Progenitor cell of endocrine pancreas (in vitro differentiated cells): Measurements from ENCODE around the gene F8. TPM values are rescaled to one million over a fixed set of nuclear protein-coding genes. Genes with fewer than 3 reads are reported as not detected.
"Not testable (repeated sequence)": the region's sequence is repeated elsewhere in the genome, so short reads cannot be mapped to it uniquely, and the experiment has no call there.

ENCODE experiments used
- DNase-seq: peaks from one replicate; pipeline ENCODE4 v3.0.0; 2021; ENCODE audit warnings: low spot score; ENCODE audit not compliant: unreplicated experiment
- H3K27ac Mint-ChIP-seq: 2 replicates; pipeline ENCODE4 v1.8.0; 2021; ENCODE audit warnings: mild to moderate bottlenecking, moderate library complexity, mixed read lengths
- H3K27me3 Mint-ChIP-seq: 2 replicates; pipeline ENCODE4 v1.8.0; 2021; ENCODE audit warnings: mixed read lengths
- H3K36me3 Mint-ChIP-seq: 2 replicates; pipeline ENCODE4 v1.8.0; 2022; ENCODE audit warnings: mixed read lengths; ENCODE audit not compliant: insufficient read depth
- H3K4me1 Mint-ChIP-seq: 2 replicates; pipeline ENCODE4 v1.8.0; 2021; ENCODE audit warnings: low read depth, mixed read lengths
- H3K4me3 Mint-ChIP-seq: 2 replicates; pipeline ENCODE4 v1.8.0; 2021; ENCODE audit warnings: low read depth, mild to moderate bottlenecking, moderate library complexity, mixed read lengths
- H3K9me3 Mint-ChIP-seq: 2 replicates; pipeline ENCODE4 v1.8.0; 2021; ENCODE audit warnings: low read depth, mixed read lengths
- CTCF ChIP-seq: fragments of 200-600 bp; sonication (generic); IDR thresholded peaks from one replicate; pipeline ENCODE4 v1.5.0; 2021; ENCODE audit warnings: antibody characterized with exemption, mild to moderate bottlenecking; ENCODE audit not compliant: unreplicated experiment
- total RNA-seq: library from RNA; stranded (reverse); gene quantifications from 2 replicates; pipeline ENCODE4 v1.2.1, GENCODE V29; 2021

F8 gene
- total RNA-seq, 1 donor from 2014 or later: 3.4 TPM

GRCh38 chrX:154885057-154885456, 137.5 kb downstream of the F8 start:
- H3K4me1 Mint-ChIP-seq, H3K4me3 Mint-ChIP-seq, H3K9me3 Mint-ChIP-seq, H3K27ac Mint-ChIP-seq, H3K36me3 Mint-ChIP-seq, DNase-seq, H3K27me3 Mint-ChIP-seq: not testable (repeated sequence)

- DNase-seq, H3K27ac Mint-ChIP-seq, H3K9me3 Mint-ChIP-seq, H3K4me3 Mint-ChIP-seq, H3K4me1 Mint-ChIP-seq, H3K27me3 Mint-ChIP-seq, H3K36me3 Mint-ChIP-seq: not testable (repeated sequence)
These were observed 138.5 kb downstream of the F8 start for GRCh38 chrX:154884069-154884468.

GRCh38 chrX:154873329-154873728, 149.2 kb downstream of the F8 start:
- no peak overlapping the region for H3K4me3 Mint-ChIP-seq
- no peak for DNase-seq
- H3K27me3 Mint-ChIP-seq: no peaks in the 10 kb centered on the region
- H3K4me1 Mint-ChIP-seq: no peaks in the 10 kb centered on the region
- H3K27ac Mint-ChIP-seq: no peak overlapping the region
- peaks cover 50% of the 10 kb centered on the region for H3K9me3 Mint-ChIP-seq
- no peaks in the 10 kb centered on the region for H3K36me3 Mint-ChIP-seq
- TF ChIP-seq CTCF: no peak

- H3K27ac Mint-ChIP-seq, H3K4me1 Mint-ChIP-seq, H3K36me3 Mint-ChIP-seq, H3K27me3 Mint-ChIP-seq, H3K4me3 Mint-ChIP-seq, DNase-seq: not testable (repeated sequence)
- H3K9me3 Mint-ChIP-seq: peaks cover 58% of the 10 kb centered on the region
These were observed 154.0 kb downstream of the F8 start for GRCh38 chrX:154868522-154868921.

- Mint-ChIP-seq H3K4me1 (no peaks in the 10 kb centered on the region), H3K4me3 (no peak overlapping the region), H3K36me3 (no peaks in the 10 kb centered on the region), H3K27me3 (no peaks in the 10 kb centered on the region), H3K27ac (no peak overlapping the region), H3K9me3 (peaks cover 18% of the 10 kb centered on the region)
- TF ChIP-seq CTCF: no peak
- no peak for DNase-seq
These were observed 167.3 kb downstream of the F8 start for GRCh38 chrX:154855256-154855655.

- no peak overlapping the region for H3K27ac Mint-ChIP-seq
- no peaks in the 10 kb centered on the region for H3K27me3 Mint-ChIP-seq
- no peaks in the 10 kb centered on the region for H3K4me1 Mint-ChIP-seq
- no peak overlapping the region for H3K4me3 Mint-ChIP-seq
- DNase-seq: no peak
- TF ChIP-seq CTCF: no peak
- peaks cover 25% of the 10 kb centered on the region for H3K9me3 Mint-ChIP-seq
- H3K36me3 Mint-ChIP-seq: peaks cover 2% of the 10 kb centered on the region
These were observed 171.4 kb downstream of the F8 start for GRCh38 chrX:154850957-154851611.

GRCh38 chrX:154840856-154841255, 181.7 kb downstream of the F8 start:
- no peaks in the 10 kb centered on the region for H3K36me3 Mint-ChIP-seq
- no peak overlapping the region for H3K4me3 Mint-ChIP-seq
- no peak overlapping the region for H3K27ac Mint-ChIP-seq
- DNase-seq: no peak
- peaks cover 17% of the 10 kb centered on the region for H3K9me3 Mint-ChIP-seq
- no peaks in the 10 kb centered on the region for H3K4me1 Mint-ChIP-seq
- no peaks in the 10 kb centered on the region for H3K27me3 Mint-ChIP-seq
- peak; percentile 47 for TF ChIP-seq CTCF
